Spleen (tissue), 7 donors: Measurements from ENCODE around the gene KDM4F.

ENCODE experiments used
- CTCF ChIP-seq, 11 experiments: fragments of 200-600 bp in 7 of 11; fragments of 450-650 bp in 4 of 11; sonication (generic) in 4 of 11; IDR thresholded peaks in 8 of 11; conservative IDR thresholded peaks in 3 of 11; 1 replicate in 7 of 11; 2 replicates in 4 of 11; pipeline versions ENCODE4 v1.4.0 to v1.8.0; 2016 to 2021; ENCODE audit warnings: antibody characterized with exemption in 11 of 11, inconsistent platforms in 4 of 11, mild to moderate bottlenecking in 1 of 11
- POLR2A ChIP-seq, 3 donors: fragments of 450-650 bp; IDR thresholded peaks; one replicate each; pipeline ENCODE4 v1.5.1; 2017; ENCODE audit warnings: antibody characterized with exemption in 3 of 3, mild to moderate bottlenecking in 1 of 3
- donor health status: DM: no; HTN: no; CAD: no; lungs with moderate emphysema.
- donor health status: DM: no; HTN: no; CAD: no.
- donor health status: DM: no; HTN: no; CAD: no.

DNA sequence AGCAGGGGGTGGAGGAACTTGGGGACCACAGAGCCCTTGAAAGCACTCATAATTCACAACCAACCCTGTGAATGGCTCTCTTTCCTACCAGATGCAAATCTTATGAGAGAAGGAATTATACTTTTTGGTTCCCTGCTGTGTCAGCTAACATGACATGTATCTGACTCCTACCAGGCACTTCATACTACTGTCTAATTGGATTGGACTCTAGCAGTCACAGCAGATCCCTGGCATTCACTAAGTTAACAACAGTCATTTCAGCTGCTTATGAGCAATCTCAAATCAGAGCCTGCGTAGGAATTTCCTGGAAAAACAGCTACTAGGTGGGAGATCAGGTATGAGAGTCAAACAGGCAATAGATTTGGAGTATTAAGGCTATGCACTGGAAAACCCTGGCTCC lies 29.3 kb downstream of the KDM4F start:
- no peak for TF ChIP-seq CTCF (IDR thresholded peaks at IDR 0.05 in 8 of 11, conservative IDR thresholded peaks at IDR 0.05 in 3 of 11)
- no peak for TF ChIP-seq POLR2A (IDR thresholded peaks at IDR 0.05)
